Effector memory CD4-positive, alpha-beta T cell (primary cell): ENCODE data around the gene DDAH1.
A peak's percentile ranks its signal among the peaks of the same experiment; 100 is the strongest.

ENCODE experiments used
- DNase-seq, 3 donors: peaks; one replicate each; pipeline ENCODE4 v3.0.0-alpha.2; 2020
- H3K27ac ChIP-seq: 2 replicates; pipeline ENCODE4 v1.7.0; 2013; ENCODE audit warnings: mild to moderate bottlenecking, low read length, moderate library complexity; ENCODE audit not compliant: insufficient read depth, poor library complexity, severe bottlenecking
- H3K27me3 ChIP-seq: replicated peaks from 2 replicates; pipeline ENCODE4 v1.7.0; 2013; ENCODE audit warnings: mild to moderate bottlenecking, low read length; ENCODE audit not compliant: insufficient read depth, control insufficient read depth, poor library complexity, severe bottlenecking
- H3K36me3 ChIP-seq: 2 replicates; pipeline ENCODE4 v1.7.0; 2013; ENCODE audit warnings: mild to moderate bottlenecking, low read length, moderate library complexity; ENCODE audit not compliant: control insufficient read depth, insufficient read depth
- H3K4me1 ChIP-seq: 2 replicates; pipeline ENCODE4 v1.7.0; 2013; ENCODE audit warnings: low read length, mild to moderate bottlenecking; ENCODE audit not compliant: control insufficient read depth, insufficient read depth, poor library complexity, severe bottlenecking
- H3K4me3 ChIP-seq: 2 replicates; pipeline ENCODE4 v1.7.0; 2013; ENCODE audit warnings: low read length, low read depth, mild to moderate bottlenecking; ENCODE audit not compliant: insufficient read depth, poor library complexity, severe bottlenecking
- H3K9me3 ChIP-seq: 2 replicates; pipeline ENCODE4 v1.7.0; 2013; ENCODE audit warnings: mild to moderate bottlenecking, low read length, moderate library complexity; ENCODE audit not compliant: control insufficient read depth

The DDAH1 gene

DNA sequence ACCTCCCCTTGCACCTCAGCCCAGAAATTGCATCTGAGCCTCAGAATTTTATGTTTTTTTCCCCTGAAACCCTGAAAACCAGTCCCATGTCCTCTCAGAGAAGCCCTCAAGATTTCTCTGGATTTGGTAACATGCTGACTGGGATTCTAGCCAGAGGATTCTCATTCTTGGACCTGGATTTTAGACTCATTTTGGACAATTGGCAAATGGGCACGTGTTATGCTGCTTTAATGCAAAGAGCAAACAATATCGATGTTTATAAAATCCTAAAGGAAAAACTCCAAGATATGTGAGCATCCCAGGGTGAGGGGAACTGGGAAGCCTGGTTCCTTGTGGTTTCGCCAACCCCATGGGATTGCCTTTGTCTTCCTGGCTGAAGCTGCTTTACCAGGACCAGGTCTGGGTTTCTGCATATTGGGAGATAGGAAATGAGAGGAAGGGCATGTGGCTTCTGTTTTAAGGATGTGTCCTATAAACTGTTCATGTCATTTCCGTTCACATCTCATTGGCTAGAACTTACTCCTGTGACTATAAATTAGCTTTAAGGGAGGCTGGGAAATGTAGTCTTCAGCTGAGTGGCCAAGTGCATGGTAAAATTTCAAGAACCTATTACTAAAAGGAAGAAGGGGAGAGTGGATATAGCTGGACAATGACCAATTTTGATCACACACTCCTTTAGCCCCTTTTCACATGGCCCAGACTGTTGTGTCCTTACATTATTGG lies 161.4 kb downstream of the DDAH1 start:
- H3K36me3 ChIP-seq = no peaks in the 10 kb centered on the region
- H3K4me1 ChIP-seq = no peaks in the 10 kb centered on the region
- no peaks in the 10 kb centered on the region for H3K27me3 ChIP-seq
- no peak overlapping the region for H3K4me3 ChIP-seq
- H3K9me3 ChIP-seq = no peaks in the 10 kb centered on the region
- no peak for DNase-seq
- no peak overlapping the region for H3K27ac ChIP-seq

DNA sequence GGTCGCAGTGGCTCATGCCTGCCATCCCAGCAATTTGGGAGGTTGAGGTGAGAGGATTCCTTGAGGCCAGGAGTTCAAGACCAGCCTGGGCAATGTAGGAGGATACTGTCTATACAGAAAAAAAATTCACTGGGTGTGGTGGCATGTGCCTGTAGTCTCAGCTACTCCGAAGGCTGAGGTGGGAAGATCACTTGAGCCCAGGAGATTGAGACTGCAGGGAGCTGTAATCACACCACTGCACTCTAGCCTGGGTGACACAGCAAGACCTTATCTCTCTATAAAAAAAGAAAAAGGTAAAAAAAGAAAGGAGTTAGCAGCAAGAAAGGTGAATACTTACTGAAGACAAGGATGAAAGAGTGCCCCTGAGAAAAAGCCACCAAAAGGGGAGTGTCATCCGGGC lies 164.8 kb downstream of the DDAH1 start:
- no peak overlapping the region for H3K4me3 ChIP-seq
- DNase-seq = no peak
- no peaks in the 10 kb centered on the region for H3K9me3 ChIP-seq
- no peaks in the 10 kb centered on the region for H3K36me3 ChIP-seq
- no peaks in the 10 kb centered on the region for H3K27me3 ChIP-seq
- peaks cover 7% of the 10 kb centered on the region for H3K4me1 ChIP-seq
- H3K27ac ChIP-seq = no peak overlapping the region

- Histone ChIP-seq H3K36me3 (no peaks in the 10 kb centered on the region), H3K4me3 (no peak overlapping the region), H3K4me1 (peaks cover 7% of the 10 kb centered on the region), H3K27ac (no peak overlapping the region), H3K27me3 (no peaks in the 10 kb centered on the region), H3K9me3 (no peaks in the 10 kb centered on the region)
- DNase-seq = peak; percentile 25 to 57 (median 51)
These were observed 166.9 kb downstream of the DDAH1 start for GRCh38 chr1:85297855-85298629.

GRCh38 chr1:85297538-85297854 lies 167.5 kb downstream of the DDAH1 start:
- H3K4me3 ChIP-seq = no peak overlapping the region
- peaks cover 7% of the 10 kb centered on the region for H3K4me1 ChIP-seq
- no peak overlapping the region for H3K27ac ChIP-seq
- no peaks in the 10 kb centered on the region for H3K27me3 ChIP-seq
- DNase-seq = no peak
- no peaks in the 10 kb centered on the region for H3K9me3 ChIP-seq
- H3K36me3 ChIP-seq = no peaks in the 10 kb centered on the region

DNA sequence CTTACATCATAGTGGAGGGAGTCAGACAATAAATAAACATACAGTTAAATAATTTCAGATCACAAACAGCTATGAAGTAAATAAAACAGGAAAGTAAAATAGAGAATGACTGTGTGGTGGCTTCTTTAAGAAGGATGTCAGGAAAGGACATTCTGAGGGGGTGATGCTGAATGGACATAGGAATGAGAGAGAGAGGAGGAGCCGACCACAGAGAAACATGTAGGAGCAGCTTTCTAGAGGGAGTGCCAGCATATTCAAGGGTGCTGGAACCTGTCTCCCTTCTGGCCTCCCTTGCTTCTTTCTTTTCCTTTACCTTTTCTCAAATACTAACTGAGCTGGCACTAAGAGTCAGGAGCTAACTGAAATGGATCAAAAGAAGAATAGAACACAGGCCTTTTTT lies 168.0 kb downstream of the DDAH1 start:
- H3K4me3 ChIP-seq = no peak overlapping the region

DNA sequence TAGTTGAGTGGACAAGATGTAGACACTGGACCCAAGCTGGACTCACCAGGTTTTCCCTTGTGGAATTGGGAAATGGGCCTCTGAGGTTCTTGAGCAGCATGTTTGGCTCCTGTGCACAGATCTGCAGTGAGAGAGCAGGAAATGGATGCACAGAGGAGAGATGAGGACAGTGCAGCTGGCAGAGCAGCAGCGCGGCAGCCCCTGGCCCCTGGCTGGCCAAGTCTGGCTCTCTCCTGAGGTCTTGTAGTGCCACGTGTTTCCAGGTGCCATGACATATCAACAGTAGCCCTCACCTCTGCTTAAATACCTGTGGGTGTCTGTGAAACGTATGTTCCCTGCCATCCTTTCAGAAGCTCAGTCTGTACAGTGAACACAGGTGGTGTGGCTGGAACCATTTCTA lies 169.3 kb downstream of the DDAH1 start:
- no peak for DNase-seq
- H3K27me3 ChIP-seq = no peaks in the 10 kb centered on the region
- H3K9me3 ChIP-seq = no peaks in the 10 kb centered on the region
- H3K4me1 ChIP-seq = peaks cover 7% of the 10 kb centered on the region
- no peak overlapping the region for H3K4me3 ChIP-seq
- no peaks in the 10 kb centered on the region for H3K36me3 ChIP-seq
- no peak overlapping the region for H3K27ac ChIP-seq

More for the DNA sequence above, 168.0 kb downstream of the DDAH1 start:
- DNase-seq = no peak
- Histone ChIP-seq H3K27me3 (no peaks in the 10 kb centered on the region), H3K36me3 (no peaks in the 10 kb centered on the region), H3K4me1 (peaks cover 7% of the 10 kb centered on the region), H3K27ac (no peak overlapping the region), H3K9me3 (no peaks in the 10 kb centered on the region)

DNA sequence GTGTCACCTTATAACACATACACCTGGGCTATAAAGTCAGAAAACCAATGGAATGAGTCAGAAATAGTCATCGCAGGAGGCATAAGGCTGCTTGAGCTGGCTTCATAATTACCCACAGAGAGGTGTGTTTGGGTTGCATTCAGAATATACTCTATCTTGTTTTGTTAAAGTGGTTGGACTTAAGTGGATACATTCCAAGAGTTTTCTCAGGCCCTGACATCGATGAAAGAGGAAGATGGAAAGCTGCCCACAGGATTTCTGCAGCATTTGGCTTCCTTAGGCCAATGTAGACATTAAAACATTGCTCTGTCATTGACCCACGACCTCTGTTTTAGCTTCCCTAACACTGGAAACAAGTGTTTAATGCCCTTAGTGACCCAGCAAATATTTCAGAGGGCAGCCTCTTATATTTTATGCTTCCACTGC lies 169.9 kb downstream of the DDAH1 start:
- H3K27me3 ChIP-seq = no peaks in the 10 kb centered on the region
- no peaks in the 10 kb centered on the region for H3K36me3 ChIP-seq
- H3K4me1 ChIP-seq = peaks cover 7% of the 10 kb centered on the region
- H3K9me3 ChIP-seq = no peaks in the 10 kb centered on the region
- no peak overlapping the region for H3K27ac ChIP-seq
- DNase-seq = no peak
- H3K4me3 ChIP-seq = no peak overlapping the region

DNA sequence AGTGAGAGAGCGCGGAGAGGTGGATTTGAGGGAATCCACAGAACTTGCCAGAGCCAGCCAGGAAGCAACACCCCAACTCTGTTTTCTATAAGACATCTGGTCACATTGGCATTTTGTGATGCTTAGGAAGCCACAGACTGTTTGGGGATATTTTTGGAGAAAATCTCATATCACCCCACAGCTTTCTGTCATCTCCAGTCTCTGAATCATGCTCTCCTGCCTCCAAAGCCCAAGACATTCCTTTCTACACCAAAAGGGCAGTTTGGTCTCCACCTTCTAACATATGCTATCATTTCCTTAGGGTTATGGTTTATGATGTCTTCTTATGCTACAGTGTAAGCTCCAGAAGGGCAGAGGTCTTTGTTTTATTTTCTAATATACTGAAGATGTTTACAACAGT lies 174.1 kb downstream of the DDAH1 start:
- no peak for DNase-seq
- no peaks in the 10 kb centered on the region for H3K36me3 ChIP-seq
- no peaks in the 10 kb centered on the region for H3K9me3 ChIP-seq
- no peaks in the 10 kb centered on the region for H3K4me1 ChIP-seq
- H3K27ac ChIP-seq = no peak overlapping the region
- H3K4me3 ChIP-seq = no peak overlapping the region
- H3K27me3 ChIP-seq = no peaks in the 10 kb centered on the region

DNA sequence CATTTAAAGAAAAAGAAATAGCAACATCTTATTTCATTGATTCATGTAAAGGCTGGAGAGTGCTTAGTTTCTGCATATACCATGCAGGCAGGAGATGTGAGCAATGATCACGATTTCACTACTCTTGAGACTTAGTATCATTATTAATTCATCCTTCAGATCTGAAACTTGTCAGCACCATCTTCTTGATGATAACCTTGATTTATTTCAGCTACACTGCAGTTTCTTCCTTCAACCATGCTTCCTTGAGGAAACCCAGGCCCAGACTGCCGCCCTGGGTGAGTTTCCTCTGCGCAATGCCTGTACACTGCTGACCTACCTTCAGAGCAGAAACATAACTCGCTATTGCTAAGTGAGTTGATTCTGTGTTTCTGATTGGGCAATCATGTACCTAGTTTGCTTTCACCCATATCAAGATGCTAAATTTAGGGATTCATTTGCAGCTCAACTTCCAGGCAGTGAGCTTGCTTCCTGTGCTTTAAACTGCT lies 175.1 kb downstream of the DDAH1 start:
- Histone ChIP-seq H3K27ac (no peak overlapping the region), H3K27me3 (no peaks in the 10 kb centered on the region), H3K9me3 (no peaks in the 10 kb centered on the region), H3K36me3 (no peaks in the 10 kb centered on the region), H3K4me1 (no peaks in the 10 kb centered on the region), H3K4me3 (no peak overlapping the region)
- DNase-seq = no peak

DNA sequence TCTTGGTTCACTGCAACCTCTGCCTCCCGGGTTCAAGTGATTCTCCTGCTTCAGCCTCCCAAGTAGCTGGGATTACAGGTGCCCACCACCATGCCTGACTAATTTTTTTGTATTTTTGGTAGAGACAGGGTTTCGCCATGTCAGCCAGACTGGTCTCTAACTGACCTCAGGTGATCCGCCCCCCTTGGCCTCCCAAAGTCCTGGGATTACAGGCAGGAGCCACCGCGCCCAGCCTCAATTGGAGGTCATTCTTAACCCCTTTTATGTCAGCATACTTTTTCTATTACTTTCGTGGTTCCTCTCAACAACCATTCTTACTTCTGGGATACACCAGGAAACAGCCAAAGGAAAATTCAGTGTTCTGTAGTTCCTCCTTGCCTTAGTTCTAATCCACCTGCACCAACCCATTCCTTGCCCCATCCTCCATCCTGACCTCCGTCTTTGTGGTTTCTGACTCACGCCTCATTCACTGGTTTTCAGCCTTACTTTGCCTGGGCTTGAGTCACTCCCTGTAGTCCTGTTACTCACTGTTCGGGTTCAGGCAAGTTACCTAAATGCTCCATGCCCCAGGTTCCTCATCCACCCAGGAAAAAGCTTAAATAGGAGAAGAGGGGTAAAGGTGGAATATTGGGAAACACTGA lies 175.6 kb downstream of the DDAH1 start:
- no peaks in the 10 kb centered on the region for H3K36me3 ChIP-seq
- H3K4me3 ChIP-seq = no peak overlapping the region
- H3K27me3 ChIP-seq = no peaks in the 10 kb centered on the region
- no peak for DNase-seq
- no peak overlapping the region for H3K27ac ChIP-seq
- H3K4me1 ChIP-seq = no peaks in the 10 kb centered on the region
- no peaks in the 10 kb centered on the region for H3K9me3 ChIP-seq
